Left kidney (tissue), 2 donors: ENCODE results near the gene NAT8L. TPM values are rescaled to one million over a fixed set of nuclear protein-coding genes. Genes with fewer than 3 reads are reported as not detected.

Source experiments
- DNase-seq: peaks from one replicate; pipeline ENCODE4 v3.0.0-alpha.2; 2013
- polyA plus RNA-seq: library from polyadenylated mRNA; unstranded; fragments of 120-200 nt; gene quantifications from one replicate; pipeline ENCODE4 v1.2.1, GENCODE V29; 2013; ENCODE audit not compliant: insufficient read length

NAT8L gene
- polyA plus RNA-seq, 1 donor = 6.4 TPM

- no peak for DNase-seq
Measured at GRCh38 chr4:2044542-2045517, 14.3 kb upstream of the NAT8L start.

GRCh38 chr4:2045518-2045951, 13.6 kb upstream of the NAT8L start:
- no peak for DNase-seq

DNA sequence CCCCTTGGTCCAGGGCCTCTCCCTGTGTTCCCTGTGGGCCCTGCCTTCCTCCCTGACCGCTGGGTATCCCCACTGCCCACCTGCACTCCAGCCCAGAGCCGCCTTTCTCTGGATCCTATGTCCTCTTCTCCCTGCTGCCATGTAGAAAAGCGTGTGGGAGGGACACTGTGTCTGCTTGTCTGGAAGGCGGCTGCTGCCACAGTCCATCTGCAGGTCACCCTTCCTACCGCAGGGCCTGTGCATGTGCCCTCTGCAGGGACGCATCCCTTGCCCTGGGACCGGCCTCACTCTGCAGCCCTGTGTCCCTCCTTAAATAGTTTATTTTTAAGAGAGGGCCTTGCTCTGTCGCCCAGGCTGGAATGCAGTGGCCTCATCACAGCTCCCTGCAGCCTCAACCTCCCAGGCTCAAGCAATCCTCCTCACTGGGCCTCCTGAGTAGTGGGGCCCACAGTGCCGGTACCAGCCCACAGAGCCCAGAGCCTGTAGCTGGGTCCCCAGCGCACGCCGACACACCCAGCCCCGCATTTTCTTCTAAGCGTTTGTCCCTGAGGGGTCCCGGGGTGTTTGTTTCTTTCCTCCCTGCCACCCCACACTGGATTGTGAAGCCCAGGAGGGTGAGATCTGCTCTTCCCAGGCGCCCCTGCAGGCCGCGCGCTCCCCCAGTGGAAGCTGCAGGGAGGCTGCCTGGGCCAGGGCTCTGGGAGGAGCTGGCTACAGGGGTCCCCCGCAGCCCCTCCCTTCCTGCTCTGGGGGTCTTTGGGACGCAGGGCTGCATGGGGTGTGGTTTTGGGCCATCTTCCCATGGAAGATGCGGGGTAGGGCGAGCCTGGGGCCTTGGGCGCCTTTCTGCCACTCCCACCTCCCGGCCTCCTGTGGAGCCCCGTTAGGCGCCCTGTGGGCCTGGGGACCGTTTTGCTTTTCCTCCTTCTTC, 12.8 kb upstream of the NAT8L start:
- DNase-seq = no peak

DNA sequence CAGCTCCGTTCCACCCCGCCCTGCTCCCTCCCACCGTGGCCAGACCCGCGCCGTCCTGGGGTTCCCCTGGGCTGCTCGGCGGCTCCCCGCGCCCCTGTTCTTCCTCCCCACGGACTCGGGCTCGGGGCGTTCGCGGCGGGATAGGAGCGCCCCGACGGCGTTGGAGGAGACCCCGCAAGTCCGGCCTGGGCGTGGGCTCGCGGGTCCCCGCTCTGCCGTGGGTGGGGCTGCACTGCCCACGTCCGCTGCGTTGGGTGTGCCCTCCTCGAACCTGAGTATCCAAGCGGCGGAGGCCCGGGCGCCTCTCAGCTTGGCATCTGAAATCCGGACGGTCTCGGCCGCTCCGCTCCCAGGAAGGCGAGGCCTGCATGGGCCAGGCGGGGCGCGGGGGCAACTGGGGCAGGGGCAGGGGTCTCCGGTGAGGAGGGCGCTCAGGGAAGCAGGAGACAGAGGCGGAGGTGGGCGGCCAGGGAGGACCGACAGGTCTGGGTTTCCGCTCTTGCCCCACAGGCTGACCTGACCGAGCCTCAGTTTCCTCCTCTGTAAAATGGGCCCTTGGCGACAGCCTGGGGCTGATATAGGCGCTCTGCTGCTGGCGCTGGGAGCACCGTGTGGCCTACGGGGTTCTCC, 12.0 kb upstream of the NAT8L start:
- no peak for DNase-seq

DNA sequence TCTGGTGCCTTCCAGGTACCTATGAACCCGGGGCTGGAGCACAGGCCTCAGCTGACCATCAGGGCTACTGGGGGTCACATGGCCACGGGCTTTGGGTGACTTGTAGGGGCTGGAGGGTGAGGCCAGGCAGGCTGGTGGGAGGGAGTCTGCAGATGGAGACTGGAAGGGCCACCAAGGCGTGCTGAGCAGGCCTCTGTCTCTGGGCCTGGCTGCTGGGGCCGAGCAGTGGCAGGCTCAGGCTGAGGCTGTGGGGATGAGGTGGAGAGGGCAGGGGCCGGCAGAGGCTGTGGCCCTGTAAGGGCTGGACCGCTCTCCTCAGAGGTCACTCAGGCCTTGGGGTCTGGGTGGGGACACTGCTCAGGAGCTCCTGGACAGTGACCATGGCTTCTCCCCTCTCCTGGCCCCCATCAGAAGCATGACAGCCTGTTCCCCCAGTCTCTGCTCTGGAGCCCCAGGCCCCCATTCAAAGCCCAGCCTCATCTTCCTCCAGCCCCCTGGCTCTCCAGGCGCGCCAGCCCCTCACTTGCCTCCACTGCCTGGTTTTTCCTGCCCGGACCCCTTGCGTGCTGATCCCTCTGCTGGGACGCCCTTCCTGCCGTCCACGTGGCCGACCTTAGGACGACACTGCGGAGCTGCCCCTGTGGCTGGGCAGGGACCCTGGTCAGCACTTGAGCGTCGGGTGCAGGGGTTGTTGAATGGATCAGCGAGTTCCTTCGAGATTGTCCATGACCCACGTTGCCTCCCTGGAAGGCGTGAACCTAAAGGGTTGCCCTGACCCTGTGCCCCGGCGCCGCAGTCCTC, 11.1 kb upstream of the NAT8L start:
- no peak for DNase-seq

GRCh38 chr4:2048831-2049230, 10.3 kb upstream of the NAT8L start:
- no peak for DNase-seq

- DNase-seq = no peak
Measured at GRCh38 chr4:2049381-2049780, 9.7 kb upstream of the NAT8L start.

GRCh38 chr4:2049811-2050210, 9.3 kb upstream of the NAT8L start:
- no peak for DNase-seq

GRCh38 chr4:2051086-2051485, 8.0 kb upstream of the NAT8L start:
- DNase-seq = no peak

GRCh38 chr4:2054217-2054616, 4.9 kb upstream of the NAT8L start:
- DNase-seq = no peak

DNA sequence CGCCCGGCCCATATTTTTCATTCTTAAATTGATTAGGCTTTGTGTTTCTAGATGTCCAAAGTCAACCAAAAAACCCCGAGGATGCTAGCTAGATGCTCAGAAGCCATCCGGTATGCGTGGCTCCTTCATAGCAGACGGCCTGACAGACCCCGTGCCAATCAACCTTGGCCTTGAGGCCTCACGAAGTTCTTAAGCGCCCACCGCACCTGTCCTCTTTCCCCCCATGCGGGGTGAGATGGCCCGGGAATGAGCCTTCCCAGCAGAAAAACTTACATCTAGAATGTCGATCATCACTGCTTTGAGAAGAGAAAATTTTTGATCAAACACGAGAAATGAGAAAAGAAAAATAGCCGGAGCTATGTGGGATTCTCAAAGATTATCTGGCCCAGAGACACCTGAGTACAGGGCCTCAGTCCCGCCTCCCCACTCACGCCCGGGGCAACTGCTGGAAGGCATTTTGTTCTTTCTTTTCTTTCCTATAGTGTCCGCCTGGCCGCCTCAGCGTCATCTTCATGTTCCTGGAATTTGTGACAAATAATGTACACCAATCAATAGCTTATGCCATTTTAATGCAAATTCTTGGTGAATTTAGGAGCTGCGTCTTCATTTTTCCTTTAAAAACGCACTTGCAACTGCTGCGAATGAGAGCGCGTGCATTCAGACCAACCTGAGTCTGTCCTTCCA, 1.6 kb upstream of the NAT8L start:
- DNase-seq = no peak

GRCh38 chr4:2058264-2059045, 672 bp upstream of the NAT8L start:
- no peak for DNase-seq

DNA sequence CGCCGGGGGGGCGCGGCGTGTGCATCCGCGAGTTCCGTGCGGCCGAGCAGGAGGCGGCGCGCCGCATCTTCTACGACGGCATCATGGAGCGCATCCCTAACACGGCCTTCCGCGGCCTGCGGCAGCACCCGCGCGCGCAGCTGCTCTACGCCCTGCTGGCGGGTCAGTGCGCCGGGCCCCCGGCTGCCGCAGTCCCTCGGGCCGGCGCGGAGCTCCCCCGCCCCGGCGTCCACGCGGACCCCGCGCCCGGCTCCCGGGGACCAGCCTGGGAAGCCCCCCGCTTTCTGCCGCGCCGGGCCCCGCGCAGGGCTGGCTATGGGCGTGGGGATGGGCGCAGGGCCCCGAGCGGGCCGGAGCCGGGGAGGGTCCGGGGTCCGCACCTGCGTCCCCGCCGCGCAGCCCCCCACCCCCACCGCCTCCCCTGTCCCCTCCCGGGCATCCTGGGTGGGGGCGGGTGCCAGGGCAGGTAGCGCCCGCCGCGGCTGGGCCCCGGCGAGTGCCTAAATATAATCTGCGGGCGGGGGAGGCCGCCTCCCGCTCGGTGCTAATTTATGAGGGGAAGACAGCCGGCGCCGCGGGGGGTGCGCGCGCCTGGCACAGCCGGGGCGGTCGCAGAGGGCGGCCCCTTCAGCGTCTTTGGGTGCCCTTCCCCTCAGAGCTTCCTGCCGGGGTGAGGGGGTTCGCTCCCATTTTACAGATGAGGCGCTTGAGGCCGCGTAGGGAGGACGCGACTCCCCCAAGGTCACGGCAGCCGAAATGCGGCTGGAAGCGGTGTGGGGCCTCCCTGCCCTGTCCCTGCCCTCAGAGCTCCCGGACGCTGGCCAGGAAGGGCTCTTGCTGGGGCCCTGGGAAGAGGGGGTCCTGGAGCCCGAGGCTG, 837 bp downstream of the NAT8L start:
- DNase-seq = no peak

DNA sequence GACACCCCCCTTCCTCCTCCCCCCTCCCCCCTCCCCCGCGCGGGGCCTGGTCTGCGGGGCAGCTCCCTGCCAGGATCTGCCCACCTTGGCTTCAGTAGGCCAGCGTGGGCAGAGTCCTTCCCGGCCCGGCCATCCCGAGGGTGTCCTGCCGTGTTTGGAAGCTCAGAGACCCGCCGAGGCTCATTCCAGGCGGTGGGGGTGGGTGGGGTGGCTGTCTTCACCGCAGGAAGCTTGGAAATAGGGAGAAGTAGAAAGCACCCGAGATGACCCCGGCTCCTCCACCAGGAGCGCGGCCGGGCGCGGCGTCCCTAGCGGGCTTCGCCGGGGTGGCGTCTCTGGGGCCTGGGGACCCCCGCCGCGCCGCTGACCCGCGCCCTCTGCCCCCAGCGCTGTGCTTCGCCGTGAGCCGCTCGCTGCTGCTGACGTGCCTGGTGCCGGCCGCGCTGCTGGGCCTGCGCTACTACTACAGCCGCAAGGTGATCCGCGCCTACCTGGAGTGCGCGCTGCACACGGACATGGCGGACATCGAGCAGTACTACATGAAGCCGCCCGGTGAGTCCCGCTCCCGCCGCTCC, 1.6 kb downstream of the NAT8L start:
- no peak for DNase-seq

- no peak for DNase-seq
Measured at GRCh38 chr4:2061186-2062131, 2.3 kb downstream of the NAT8L start.

GRCh38 chr4:2062168-2062807, 3.2 kb downstream of the NAT8L start:
- DNase-seq = no peak
